Measurements from ENCODE around the gene PPP1R3A. TPM values are rescaled to one million over a fixed set of nuclear protein-coding genes. Genes with fewer than 3 reads are reported as not detected.

Gene PPP1R3A
- total RNA-seq = not detected
- long read RNA-seq = 0 reads

DNA sequence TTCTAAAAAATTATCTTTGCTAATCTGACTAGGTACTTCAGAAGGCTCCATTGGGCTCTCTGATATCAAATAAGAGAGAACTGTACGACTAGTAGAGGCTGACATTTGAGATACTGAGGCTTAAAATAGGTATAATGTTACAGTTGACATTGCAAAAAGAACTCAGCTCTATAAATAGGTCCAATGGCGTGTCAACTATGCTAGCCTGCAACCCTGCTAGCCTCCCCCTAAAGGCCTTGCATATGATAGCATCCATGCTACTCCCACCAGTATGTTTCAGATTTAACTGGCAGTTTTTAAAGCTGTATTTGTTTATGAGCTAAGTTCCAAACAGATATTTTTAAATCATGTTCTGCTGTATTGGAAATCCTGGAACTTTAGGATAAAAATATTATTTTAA lies at the start of gene PPP1R3A:
TSS of gene PPP1R3A (minus strand) at position 64 of the 400 bp plus-strand sequence. CDS start at position 51, 13 bp downstream.
- Histone ChIP-seq H3K27me3 (no peaks in the 10 kb centered on the region), H3K4me3 (no peak within 1 kb of the TSS), H3K9me3 (no peaks in the 10 kb centered on the region), H3K27ac (no peak within 1 kb of the TSS), H3K4me1 (no peaks in the 10 kb centered on the region), H3K36me3 (no peaks in the 10 kb centered on the region)
- TF ChIP-seq, protein P1, sequence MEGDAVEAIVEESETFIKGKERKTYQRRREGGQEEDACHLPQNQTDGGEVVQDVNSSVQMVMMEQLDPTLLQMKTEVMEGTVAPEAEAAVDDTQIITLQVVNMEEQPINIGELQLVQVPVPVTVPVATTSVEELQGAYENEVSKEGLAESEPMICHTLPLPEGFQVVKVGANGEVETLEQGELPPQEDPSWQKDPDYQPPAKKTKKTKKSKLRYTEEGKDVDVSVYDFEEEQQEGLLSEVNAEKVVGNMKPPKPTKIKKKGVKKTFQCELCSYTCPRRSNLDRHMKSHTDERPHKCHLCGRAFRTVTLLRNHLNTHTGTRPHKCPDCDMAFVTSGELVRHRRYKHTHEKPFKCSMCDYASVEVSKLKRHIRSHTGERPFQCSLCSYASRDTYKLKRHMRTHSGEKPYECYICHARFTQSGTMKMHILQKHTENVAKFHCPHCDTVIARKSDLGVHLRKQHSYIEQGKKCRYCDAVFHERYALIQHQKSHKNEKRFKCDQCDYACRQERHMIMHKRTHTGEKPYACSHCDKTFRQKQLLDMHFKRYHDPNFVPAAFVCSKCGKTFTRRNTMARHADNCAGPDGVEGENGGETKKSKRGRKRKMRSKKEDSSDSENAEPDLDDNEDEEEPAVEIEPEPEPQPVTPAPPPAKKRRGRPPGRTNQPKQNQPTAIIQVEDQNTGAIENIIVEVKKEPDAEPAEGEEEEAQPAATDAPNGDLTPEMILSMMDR (IDR thresholded peaks at IDR 0.05) = no peak
- no peak for DNase-seq
- intact Hi-C loops (cut with DNase I) = no loop called here
- ATAC-seq = no peak

DNA sequence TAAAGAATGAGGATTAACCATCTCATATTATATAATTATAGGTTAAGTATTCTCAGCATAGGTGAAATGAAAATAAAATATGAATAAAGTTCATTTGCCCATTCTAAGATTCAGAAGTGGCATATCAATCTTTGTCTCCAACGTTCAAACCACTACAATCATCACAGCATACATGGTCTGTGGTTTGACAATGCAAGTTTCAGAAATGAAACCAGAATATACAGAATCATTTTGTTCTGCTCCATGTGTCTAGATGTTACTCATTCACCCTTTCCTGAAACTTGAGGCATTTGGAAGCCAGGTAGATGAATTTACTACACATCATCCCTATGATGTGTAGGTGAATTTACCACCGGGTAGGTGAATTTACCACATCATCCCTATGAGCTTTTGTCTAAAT lies 44.5 kb upstream of the PPP1R3A start:
- Histone ChIP-seq H3K27ac (no peak overlapping the region), H3K4me1 (no peaks in the 10 kb centered on the region), H3K9me3 (peaks cover 5% of the 10 kb centered on the region), H3K36me3 (no peaks in the 10 kb centered on the region), H3K27me3 (no peaks in the 10 kb centered on the region), H3K4me3 (no peak overlapping the region)
- DNase-seq = no peak
- TF ChIP-seq, protein P1 (IDR thresholded peaks at IDR 0.05) = no peak
- intact Hi-C loops (cut with DNase I) = no loop called here
- no peak for ATAC-seq

- intact Hi-C loops (cut with DNase I) = no loop called here
- no peak overlapping the region for H3K27ac ChIP-seq
- no peak for ATAC-seq
- TF ChIP-seq, protein P1 (IDR thresholded peaks at IDR 0.05) = no peak
- H3K9me3 ChIP-seq = peaks cover 5% of the 10 kb centered on the region
- no peak for DNase-seq
- no peaks in the 10 kb centered on the region for H3K27me3 ChIP-seq
- H3K4me3 ChIP-seq = no peak overlapping the region
- H3K4me1 ChIP-seq = no peaks in the 10 kb centered on the region
- H3K36me3 ChIP-seq = no peaks in the 10 kb centered on the region
Observed at GRCh38 chr7:113959910-113960309, 41.1 kb upstream of the PPP1R3A start.

DNA sequence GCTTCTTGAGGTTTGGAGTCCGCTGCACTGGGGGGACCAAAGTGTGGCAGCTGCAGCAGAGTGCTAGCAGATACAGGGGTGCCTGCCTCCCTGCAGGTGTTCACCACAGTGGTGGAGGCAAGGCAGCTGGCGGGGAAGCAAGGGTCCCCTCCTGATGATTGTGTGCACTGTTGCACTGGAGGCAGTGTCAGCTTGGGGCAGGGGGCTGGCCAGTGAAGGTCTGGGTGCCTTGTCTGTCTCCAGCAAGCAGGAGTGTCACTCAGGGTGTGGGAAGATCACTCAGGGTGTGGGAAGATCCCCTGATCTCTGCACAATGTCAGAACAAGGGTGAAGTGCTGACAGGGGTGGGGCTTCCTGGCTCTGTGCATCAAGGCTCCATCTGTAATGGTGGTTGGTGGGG lies 36.3 kb upstream of the PPP1R3A start:
- intact Hi-C loops (cut with DNase I) = no loop called here
- Histone ChIP-seq H3K4me1 (no peaks in the 10 kb centered on the region), H3K4me3 (no peak overlapping the region), H3K36me3 (no peaks in the 10 kb centered on the region), H3K9me3 (peaks cover 10% of the 10 kb centered on the region), H3K27me3 (no peaks in the 10 kb centered on the region), H3K27ac (no peak overlapping the region)
- no peak for ATAC-seq
- DNase-seq = no peak
- TF ChIP-seq, protein P1 (IDR thresholded peaks at IDR 0.05) = no peak

DNA sequence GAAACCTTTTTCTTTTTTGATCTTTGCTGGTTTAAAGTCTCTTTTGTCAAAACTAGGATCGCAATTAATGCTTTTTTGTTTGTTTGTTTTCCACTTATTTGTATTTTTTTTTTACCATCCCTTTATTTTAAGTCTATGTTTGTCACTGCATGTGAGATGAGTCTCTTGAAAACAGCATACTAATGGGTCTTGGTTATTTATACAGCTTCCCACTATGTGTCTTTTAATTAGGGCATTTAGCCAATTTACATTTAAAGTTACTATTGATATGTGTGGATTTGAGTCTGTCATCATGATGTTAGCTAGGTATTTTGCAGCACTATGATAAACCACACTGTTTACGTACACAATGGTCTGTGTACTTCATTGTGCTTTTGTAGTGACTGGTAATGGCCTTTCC lies 34.7 kb upstream of the PPP1R3A start:
- intact Hi-C loops (cut with DNase I) = no loop called here
- Histone ChIP-seq H3K36me3 (no peaks in the 10 kb centered on the region), H3K4me3 (no peak overlapping the region), H3K27me3 (no peaks in the 10 kb centered on the region), H3K27ac (no peak overlapping the region), H3K9me3 (peaks cover 5% of the 10 kb centered on the region), H3K4me1 (no peaks in the 10 kb centered on the region)
- DNase-seq (no peak), ATAC-seq (no peak)
- TF ChIP-seq, protein P1 (IDR thresholded peaks at IDR 0.05) = no peak
